WI38 (cell line): ENCODE results near the gene BCAP31.
"Not testable (repeated sequence)": the region's sequence is repeated elsewhere in the genome, so short reads cannot be mapped to it uniquely, and the experiment has no call there.

ENCODE experiments used
- H3K4me3 ChIP-seq: 2 replicates; pipeline ENCODE4 v1.5.1; 2011; ENCODE audit warnings: low read depth, mild to moderate bottlenecking, control low read depth, low read length
- CTCF ChIP-seq: IDR thresholded peaks from 2 replicates; pipeline ENCODE4 v1.5.1; 2012; ENCODE audit warnings: low read depth, mild to moderate bottlenecking, control low read depth, low read length

Gene BCAP31

DNA sequence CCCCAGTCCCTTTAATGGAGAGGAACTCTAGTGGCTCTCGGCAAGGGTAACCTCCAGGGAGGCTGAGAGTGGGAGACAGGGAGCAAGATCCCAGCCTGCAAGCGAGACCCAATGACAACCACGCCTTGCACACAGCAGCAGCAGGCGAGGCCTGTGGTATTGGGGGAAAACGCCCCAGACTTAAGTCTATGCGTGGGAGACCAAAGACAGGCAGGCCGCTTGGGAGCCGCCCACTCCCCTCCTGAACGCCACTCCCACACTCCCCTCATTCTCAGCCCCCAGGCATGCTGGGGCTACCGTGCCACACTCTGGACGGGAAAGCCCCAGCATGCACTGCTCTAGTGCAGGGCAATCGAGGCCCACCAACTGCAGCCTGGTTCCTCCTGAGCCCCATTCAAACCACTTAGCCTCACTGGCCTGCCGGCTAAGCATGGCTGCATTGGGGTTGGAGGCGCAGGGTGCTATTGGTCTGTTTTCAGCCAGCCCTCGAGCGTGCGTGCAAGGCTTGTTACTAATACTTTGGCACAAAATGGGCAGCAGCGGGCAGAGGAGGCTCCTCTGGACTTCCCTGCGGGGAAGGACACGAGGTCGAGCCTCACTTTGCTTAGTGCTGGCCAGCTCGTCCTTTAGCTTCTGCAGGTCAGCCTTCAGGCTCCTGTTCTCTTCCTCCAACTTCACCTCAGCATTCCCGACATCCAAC, 21.7 kb downstream of the BCAP31 start:
- no peak for TF ChIP-seq CTCF
- H3K4me3 ChIP-seq, result no peak overlapping the region

DNA sequence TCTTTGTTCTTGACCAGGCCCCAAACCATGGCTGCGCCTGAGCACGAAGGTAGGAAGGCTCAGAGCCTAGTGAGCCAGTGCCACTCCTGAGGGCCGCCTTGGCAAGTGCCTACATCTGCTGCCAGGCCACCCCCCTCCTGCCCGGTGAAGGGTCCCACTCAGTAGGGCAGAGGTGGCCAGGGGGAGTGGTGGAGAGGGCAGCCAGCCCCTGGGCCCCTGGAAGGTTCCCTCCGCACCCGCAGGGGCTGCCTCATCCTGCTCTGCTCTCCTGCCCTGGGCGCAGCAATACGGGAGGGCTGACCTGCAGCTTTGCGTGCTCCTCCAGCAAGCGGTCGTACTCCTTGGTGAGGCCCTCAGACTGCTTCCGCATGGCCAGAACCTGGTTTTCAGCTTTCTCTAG, 22.5 kb downstream of the BCAP31 start:
- no peak for TF ChIP-seq CTCF
- H3K4me3 ChIP-seq, result no peak overlapping the region

- H3K4me3 ChIP-seq, result no peak overlapping the region
- no peak for TF ChIP-seq CTCF
Measured at GRCh38 chrX:153700967-153701366, 23.2 kb downstream of the BCAP31 start.

DNA sequence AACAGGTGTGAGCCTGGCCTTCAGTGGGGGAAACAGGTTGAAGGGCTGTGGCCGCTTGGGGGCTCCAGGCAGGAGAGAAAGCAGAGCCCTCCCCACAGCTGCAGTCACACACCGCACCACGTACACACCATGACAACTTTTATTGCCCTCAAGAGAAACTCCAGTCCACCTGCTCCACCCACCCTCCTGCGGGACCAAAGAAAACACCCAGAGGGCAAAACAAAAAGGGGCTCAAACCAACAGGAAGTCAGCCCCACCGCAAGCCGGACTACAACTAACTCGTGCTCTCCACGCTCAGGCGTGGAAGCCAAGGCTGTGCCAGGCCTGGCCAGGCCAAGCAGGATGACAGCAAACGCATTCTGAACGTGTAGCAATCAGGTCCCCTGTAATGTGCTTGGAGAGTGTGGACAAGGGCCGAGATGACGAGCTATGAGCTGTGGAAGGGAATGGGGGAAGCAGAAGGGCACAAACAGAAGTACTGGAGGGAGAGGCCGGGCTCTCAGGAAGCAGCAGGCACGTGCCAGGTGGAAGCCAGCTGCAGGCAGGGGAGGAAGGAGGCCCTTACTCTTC, 23.7 kb downstream of the BCAP31 start:
- TF ChIP-seq CTCF, result no peak
- H3K4me3 ChIP-seq, result no peak overlapping the region

DNA sequence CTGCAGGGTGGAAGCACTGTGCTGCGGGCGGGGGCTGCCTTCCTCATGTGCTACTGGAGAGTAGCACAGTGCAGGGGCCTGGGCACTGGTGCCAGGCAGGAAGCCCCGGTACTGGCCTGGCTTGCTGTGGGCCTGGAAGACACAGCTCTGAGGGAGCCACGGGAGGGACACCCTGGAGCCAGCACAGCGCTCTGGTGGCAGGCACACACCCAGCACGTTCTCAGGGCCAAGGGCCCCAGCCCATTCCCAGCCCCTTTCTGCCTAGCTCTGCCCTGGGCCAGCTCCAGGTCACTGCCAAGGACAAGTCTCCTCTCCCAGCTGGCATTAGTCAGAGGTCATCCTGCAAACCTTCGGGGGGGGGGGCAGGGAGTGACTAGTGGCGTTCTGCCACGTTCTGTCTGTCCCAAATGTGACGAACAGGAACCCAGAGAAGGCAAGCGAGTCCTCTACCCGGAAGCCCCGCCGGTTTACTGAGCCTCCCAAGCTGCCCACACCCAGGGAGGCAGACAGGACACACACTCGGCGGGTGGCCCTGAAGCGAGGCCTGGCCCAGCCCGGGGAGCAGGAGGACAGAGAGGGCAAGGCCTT, 24.3 kb downstream of the BCAP31 start:
- not testable (repeated sequence) for H3K4me3 ChIP-seq

DNA sequence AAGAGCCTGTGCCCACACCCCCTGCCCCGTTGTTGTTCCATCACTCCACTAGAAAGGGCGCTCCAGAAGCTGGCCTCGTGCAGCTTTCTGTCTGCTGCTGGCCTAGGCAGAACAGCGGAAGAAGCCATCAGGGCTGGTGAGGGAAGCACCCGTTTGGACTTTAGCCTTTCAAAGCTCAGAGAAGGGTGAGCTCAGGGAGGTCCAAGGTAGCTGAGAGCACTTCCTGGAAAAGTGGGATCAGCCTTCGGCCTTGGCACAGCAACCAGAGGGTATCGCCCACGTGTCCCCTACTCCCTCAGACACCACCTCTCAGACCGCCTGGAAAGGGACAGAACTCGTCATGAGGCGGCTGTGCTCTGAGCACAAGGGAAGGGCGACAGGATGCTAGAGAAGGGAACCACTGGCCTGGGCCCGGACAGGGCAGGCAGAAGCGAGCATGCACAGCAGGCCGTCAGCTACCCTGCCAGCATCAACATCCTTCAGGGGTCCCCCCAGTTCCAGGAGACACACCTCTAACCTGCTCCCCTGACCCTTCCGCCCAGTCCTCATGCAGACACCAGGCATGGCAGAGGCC, 24.9 kb downstream of the BCAP31 start:
- H3K4me3 ChIP-seq, result not testable (repeated sequence)

DNA sequence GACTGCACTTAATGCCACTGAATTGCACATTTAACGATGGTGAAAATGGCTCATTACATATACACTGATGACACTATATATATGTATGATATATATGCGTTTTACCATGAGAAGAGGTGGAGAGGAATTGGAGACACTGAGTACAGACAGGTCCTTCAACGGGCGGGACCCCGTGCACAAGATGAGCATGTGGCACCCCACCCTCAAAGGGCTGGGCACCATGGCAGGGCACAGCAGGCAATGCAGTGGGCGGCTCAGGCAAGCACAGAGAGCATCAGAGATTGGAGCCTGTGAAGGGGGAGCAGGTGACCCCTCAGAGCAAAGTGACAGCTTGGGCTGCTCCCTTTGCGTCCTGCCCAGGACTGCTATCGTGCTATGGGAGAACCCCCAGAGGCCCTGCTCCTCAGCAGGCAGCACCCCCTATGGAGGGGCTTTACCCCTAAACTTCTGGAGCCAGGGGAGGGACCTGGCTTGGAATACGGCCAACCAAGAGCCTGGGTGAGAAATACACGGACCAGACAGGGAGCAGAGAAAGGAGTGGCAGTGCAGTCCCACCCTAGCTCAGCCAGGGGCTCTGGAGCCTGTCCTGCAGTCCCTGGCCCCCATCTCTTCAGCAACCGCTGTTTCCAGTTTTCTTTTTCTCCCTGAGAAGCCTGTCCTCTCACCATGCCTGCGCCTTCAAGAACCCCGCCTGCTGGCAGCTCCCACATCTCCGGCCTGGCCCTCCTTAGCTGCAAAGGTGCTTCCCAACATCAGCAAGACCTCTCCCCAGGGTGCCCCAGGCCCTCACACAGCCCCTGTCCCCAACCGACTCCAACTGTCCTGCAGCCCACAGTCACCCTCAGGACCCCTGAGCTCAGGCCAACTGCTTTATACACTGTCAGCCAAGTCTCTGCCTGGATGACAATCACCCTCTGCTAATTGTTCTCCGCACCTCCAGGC, 26.0 kb downstream of the BCAP31 start:
- H3K4me3 ChIP-seq, result no peak overlapping the region
- no peak for TF ChIP-seq CTCF

- H3K4me3 ChIP-seq, result not testable (repeated sequence)
Measured at GRCh38 chrX:153696986-153697722, 27.0 kb downstream of the BCAP31 start.

GRCh38 chrX:153696538-153696937, 27.6 kb downstream of the BCAP31 start:
- H3K4me3 ChIP-seq, result not testable (repeated sequence)
